Liver (tissue), 3 donors: ENCODE results near the gene EVC2.

ENCODE experiments used
- EGR1 ChIP-seq, 2 donors: IDR thresholded peaks; 2 replicates each; pipeline ENCODE4 v1.6.1; 2016 to 2018; ENCODE audit warnings: antibody characterized with exemption in 2 of 2, low read depth in 2 of 2
- GABPA ChIP-seq, 2 donors: IDR thresholded peaks in 1 of 2; conservative IDR thresholded peaks in 1 of 2; 2 replicates each; pipeline ENCODE4 v1.6.1; 2016; ENCODE audit warnings: antibody characterized with exemption in 2 of 2, mild to moderate bottlenecking in 1 of 2, moderate library complexity in 1 of 2
- HNF4G ChIP-seq: IDR thresholded peaks from 2 replicates; pipeline ENCODE4 v1.6.1; 2016; ENCODE audit warnings: antibody characterized with exemption
- JUND ChIP-seq, 2 donors: IDR thresholded peaks; 2 replicates each; pipeline ENCODE4 v1.6.1; 2016; ENCODE audit warnings: antibody characterized with exemption in 2 of 2
- NR2F2 ChIP-seq: IDR thresholded peaks from 2 replicates; pipeline ENCODE4 v1.6.1; 2016; ENCODE audit warnings: antibody characterized with exemption
- SP1 ChIP-seq: IDR thresholded peaks from 2 replicates; pipeline ENCODE4 v1.6.1; 2018; ENCODE audit warnings: antibody characterized with exemption, mild to moderate bottlenecking
- TAF1 ChIP-seq: conservative IDR thresholded peaks from 2 replicates; pipeline ENCODE4 v1.6.1; 2016; ENCODE audit warnings: antibody characterized with exemption, mild to moderate bottlenecking
- YY1 ChIP-seq: IDR thresholded peaks from 2 replicates; pipeline ENCODE4 v1.6.1; 2016; ENCODE audit warnings: antibody characterized with exemption, mild to moderate bottlenecking
- TF ChIP-seq, protein P1 (sequence below): fragments of 150-350 bp; IDR thresholded peaks from 2 replicates; pipeline ENCODE4 v1.5.1; 2017; ENCODE audit warnings: improper control_type of control experiment, low read depth, low read length; ENCODE audit not compliant: missing input control
- TF ChIP-seq, protein P2 (sequence below): IDR thresholded peaks from 2 replicates; pipeline ENCODE4 v1.6.1; 2016; ENCODE audit warnings: antibody characterized with exemption, mild to moderate bottlenecking
- TF ChIP-seq, protein P3 (sequence below): IDR thresholded peaks from 2 replicates; pipeline ENCODE4 v1.6.1; 2016; ENCODE audit warnings: antibody characterized with exemption
- TF ChIP-seq, protein P4 (sequence below): IDR thresholded peaks from 2 replicates; pipeline ENCODE4 v1.6.1; 2016; ENCODE audit warnings: antibody characterized with exemption
- donor health status: healthy.
- donor health status: healthy.

DNA sequence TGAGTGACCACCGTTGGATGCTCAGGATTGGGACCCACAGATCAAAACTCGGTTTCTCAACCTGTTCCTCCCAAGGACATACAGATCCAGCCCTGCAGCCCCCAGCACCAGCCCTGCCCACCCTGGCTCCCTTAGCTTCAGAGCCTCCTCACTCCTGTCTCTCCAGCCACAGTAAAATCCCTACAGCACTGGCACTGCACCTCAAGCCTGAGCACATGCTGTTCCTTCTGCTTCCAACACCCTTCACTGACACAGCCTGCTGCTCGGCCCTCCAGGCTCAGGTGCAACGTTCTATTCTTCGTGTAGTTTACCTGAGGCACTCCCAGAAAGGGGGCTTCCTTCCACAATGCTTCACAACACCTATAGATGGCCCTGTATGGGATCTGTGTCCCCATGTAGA, 163.6 kb downstream of the EVC2 start:
- TF ChIP-seq SP1 (no peak), GABPA (IDR thresholded peaks at IDR 0.05 in 1 of 2, conservative IDR thresholded peaks at IDR 0.05 in 1 of 2) (no peak), YY1 (no peak), NR2F2 (no peak), EGR1 (IDR thresholded peaks at IDR 0.05; ENCODE audit: low read depth in 2 of 2) (no peak), HNF4G (no peak), JUND (IDR thresholded peaks at IDR 0.05) (no peak), TAF1 (no peak)
- TF ChIP-seq, protein P1, sequence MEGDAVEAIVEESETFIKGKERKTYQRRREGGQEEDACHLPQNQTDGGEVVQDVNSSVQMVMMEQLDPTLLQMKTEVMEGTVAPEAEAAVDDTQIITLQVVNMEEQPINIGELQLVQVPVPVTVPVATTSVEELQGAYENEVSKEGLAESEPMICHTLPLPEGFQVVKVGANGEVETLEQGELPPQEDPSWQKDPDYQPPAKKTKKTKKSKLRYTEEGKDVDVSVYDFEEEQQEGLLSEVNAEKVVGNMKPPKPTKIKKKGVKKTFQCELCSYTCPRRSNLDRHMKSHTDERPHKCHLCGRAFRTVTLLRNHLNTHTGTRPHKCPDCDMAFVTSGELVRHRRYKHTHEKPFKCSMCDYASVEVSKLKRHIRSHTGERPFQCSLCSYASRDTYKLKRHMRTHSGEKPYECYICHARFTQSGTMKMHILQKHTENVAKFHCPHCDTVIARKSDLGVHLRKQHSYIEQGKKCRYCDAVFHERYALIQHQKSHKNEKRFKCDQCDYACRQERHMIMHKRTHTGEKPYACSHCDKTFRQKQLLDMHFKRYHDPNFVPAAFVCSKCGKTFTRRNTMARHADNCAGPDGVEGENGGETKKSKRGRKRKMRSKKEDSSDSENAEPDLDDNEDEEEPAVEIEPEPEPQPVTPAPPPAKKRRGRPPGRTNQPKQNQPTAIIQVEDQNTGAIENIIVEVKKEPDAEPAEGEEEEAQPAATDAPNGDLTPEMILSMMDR: no peak
- TF ChIP-seq, protein P2, sequence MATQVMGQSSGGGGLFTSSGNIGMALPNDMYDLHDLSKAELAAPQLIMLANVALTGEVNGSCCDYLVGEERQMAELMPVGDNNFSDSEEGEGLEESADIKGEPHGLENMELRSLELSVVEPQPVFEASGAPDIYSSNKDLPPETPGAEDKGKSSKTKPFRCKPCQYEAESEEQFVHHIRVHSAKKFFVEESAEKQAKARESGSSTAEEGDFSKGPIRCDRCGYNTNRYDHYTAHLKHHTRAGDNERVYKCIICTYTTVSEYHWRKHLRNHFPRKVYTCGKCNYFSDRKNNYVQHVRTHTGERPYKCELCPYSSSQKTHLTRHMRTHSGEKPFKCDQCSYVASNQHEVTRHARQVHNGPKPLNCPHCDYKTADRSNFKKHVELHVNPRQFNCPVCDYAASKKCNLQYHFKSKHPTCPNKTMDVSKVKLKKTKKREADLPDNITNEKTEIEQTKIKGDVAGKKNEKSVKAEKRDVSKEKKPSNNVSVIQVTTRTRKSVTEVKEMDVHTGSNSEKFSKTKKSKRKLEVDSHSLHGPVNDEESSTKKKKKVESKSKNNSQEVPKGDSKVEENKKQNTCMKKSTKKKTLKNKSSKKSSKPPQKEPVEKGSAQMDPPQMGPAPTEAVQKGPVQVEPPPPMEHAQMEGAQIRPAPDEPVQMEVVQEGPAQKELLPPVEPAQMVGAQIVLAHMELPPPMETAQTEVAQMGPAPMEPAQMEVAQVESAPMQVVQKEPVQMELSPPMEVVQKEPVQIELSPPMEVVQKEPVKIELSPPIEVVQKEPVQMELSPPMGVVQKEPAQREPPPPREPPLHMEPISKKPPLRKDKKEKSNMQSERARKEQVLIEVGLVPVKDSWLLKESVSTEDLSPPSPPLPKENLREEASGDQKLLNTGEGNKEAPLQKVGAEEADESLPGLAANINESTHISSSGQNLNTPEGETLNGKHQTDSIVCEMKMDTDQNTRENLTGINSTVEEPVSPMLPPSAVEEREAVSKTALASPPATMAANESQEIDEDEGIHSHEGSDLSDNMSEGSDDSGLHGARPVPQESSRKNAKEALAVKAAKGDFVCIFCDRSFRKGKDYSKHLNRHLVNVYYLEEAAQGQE: no peak
- TF ChIP-seq, protein P3, sequence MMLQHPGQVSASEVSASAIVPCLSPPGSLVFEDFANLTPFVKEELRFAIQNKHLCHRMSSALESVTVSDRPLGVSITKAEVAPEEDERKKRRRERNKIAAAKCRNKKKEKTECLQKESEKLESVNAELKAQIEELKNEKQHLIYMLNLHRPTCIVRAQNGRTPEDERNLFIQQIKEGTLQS: no peak
- TF ChIP-seq, protein P4, sequence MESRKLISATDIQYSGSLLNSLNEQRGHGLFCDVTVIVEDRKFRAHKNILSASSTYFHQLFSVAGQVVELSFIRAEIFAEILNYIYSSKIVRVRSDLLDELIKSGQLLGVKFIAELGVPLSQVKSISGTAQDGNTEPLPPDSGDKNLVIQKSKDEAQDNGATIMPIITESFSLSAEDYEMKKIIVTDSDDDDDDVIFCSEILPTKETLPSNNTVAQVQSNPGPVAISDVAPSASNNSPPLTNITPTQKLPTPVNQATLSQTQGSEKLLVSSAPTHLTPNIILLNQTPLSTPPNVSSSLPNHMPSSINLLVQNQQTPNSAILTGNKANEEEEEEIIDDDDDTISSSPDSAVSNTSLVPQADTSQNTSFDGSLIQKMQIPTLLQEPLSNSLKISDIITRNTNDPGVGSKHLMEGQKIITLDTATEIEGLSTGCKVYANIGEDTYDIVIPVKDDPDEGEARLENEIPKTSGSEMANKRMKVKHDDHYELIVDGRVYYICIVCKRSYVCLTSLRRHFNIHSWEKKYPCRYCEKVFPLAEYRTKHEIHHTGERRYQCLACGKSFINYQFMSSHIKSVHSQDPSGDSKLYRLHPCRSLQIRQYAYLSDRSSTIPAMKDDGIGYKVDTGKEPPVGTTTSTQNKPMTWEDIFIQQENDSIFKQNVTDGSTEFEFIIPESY: no peak
